DND-41 (cell line): Measurements from ENCODE around the gene SPAG16.

Experiments used
- EZH2 ChIP-seq: IDR thresholded peaks from 3 replicates; pipeline ENCODE4 v1.6.1; 2012; ENCODE audit warnings: borderline replicate concordance, low read depth, mild to moderate bottlenecking, moderate library complexity, low read length, inconsistent platforms; ENCODE audit not compliant: severe bottlenecking
- TF ChIP-seq, protein P1 (sequence below): IDR thresholded peaks from 2 replicates; pipeline ENCODE4 v1.5.1; 2012; ENCODE audit warnings: borderline replicate concordance, low read length, moderate library complexity, mild to moderate bottlenecking; ENCODE audit not compliant: poor library complexity, severe bottlenecking; ENCODE audit errors: extremely low read depth

GRCh38 chr2:214051585-214051984 is 767.3 kb downstream of the SPAG16 start:
- TF ChIP-seq, protein P1, sequence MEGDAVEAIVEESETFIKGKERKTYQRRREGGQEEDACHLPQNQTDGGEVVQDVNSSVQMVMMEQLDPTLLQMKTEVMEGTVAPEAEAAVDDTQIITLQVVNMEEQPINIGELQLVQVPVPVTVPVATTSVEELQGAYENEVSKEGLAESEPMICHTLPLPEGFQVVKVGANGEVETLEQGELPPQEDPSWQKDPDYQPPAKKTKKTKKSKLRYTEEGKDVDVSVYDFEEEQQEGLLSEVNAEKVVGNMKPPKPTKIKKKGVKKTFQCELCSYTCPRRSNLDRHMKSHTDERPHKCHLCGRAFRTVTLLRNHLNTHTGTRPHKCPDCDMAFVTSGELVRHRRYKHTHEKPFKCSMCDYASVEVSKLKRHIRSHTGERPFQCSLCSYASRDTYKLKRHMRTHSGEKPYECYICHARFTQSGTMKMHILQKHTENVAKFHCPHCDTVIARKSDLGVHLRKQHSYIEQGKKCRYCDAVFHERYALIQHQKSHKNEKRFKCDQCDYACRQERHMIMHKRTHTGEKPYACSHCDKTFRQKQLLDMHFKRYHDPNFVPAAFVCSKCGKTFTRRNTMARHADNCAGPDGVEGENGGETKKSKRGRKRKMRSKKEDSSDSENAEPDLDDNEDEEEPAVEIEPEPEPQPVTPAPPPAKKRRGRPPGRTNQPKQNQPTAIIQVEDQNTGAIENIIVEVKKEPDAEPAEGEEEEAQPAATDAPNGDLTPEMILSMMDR: no peak
- TF ChIP-seq EZH2: no peak
